SH-SY5Y (cell line): Measurements from ENCODE around the gene DPYD.

Experiments used
- GATA2 ChIP-seq: IDR thresholded peaks from 2 replicates; pipeline ENCODE4 v1.6.1; 2011; ENCODE audit warnings: mild to moderate bottlenecking, low read depth, low read length
- GATA3 ChIP-seq: IDR thresholded peaks from 2 replicates; pipeline ENCODE4 v1.6.1; 2011; ENCODE audit warnings: low read depth, mild to moderate bottlenecking, low read length, moderate library complexity

DPYD gene

GRCh38 chr1:97038410-97038809 is 882.4 kb downstream of the DPYD start:
- TF ChIP-seq GATA3: no peak
- TF ChIP-seq GATA2: no peak

- TF ChIP-seq GATA3: no peak
- no peak for TF ChIP-seq GATA2
Observed at GRCh38 chr1:97034651-97035050, 886.2 kb downstream of the DPYD start.

- TF ChIP-seq GATA3 (no peak), GATA2 (no peak)
Observed at GRCh38 chr1:97033949-97034348, 886.9 kb downstream of the DPYD start.
